Dendritic cell treated with granulocyte-macrophage colony-stimulating factor and Interleukin-4, amounts not matched to agents 40 ng/mL and 50 ng/mL, for 4 days (primary cell): ENCODE results near the gene DNAJC13.

Experiments used
- H3K27ac Mint-ChIP-seq: one replicate; pipeline ENCODE4 v1.8.0; 2022; ENCODE audit warnings: mild to moderate bottlenecking, mixed read lengths
- H3K27me3 Mint-ChIP-seq: one replicate; pipeline ENCODE4 v1.8.0; 2022; ENCODE audit warnings: mild to moderate bottlenecking, mixed read lengths
- H3K36me3 Mint-ChIP-seq: one replicate; pipeline ENCODE4 v1.8.0; 2022; ENCODE audit warnings: low read depth, mixed read lengths
- H3K4me1 Mint-ChIP-seq: one replicate; pipeline ENCODE4 v1.8.0; 2022; ENCODE audit warnings: low read depth, mixed read lengths
- H3K4me3 Mint-ChIP-seq: one replicate; pipeline ENCODE4 v1.8.0; 2022; ENCODE audit warnings: mild to moderate bottlenecking, moderate library complexity, mixed read lengths
- H3K9me3 Mint-ChIP-seq: one replicate; pipeline ENCODE4 v1.8.0; 2022; ENCODE audit warnings: mixed read lengths
- intact Hi-C: fragments of 100-400 bp; cut with micrococcal nuclease; formaldehyde crosslinking; loops from one replicate; pipeline ENCODE4 v1.15.0; 2022

The DNAJC13 gene

DNA sequence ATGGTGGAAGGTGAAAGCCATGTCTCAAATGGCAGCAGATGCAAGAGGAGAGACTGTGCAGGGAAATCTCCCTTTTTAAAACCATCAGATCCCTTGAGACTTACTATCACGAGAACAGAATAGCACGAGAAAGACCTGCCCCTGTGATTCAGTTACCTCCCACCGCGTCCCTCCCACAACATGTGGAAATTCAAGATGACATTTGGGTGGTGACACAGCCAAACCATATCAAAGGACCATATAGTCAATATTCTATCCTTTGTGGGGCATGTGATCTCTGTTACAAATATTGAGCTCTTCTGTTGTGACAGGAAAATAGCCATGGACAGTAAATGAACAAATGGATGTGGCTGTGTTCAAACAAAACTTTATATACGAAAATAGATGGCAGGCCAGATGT is 102.6 kb downstream of the DNAJC13 start:
- no peaks in the 10 kb centered on the region for H3K27me3 Mint-ChIP-seq
- H3K4me3 Mint-ChIP-seq, result no peak overlapping the region
- peaks cover 97% of the 10 kb centered on the region for H3K36me3 Mint-ChIP-seq
- intact Hi-C loops, result loop anchor here (5.0 to 10.0 kb wide), 2 partner anchors 33 to 55 kb away; no protein-coding TSS in a partner anchor
- H3K9me3 Mint-ChIP-seq, result no peaks in the 10 kb centered on the region
- no peaks in the 10 kb centered on the region for H3K4me1 Mint-ChIP-seq
- no peak overlapping the region for H3K27ac Mint-ChIP-seq

GRCh38 chr3:132521901-132522300 is 104.6 kb downstream of the DNAJC13 start:
- no peaks in the 10 kb centered on the region for H3K9me3 Mint-ChIP-seq
- H3K27ac Mint-ChIP-seq, result no peak overlapping the region
- H3K4me1 Mint-ChIP-seq, result no peaks in the 10 kb centered on the region
- H3K4me3 Mint-ChIP-seq, result no peak overlapping the region
- H3K27me3 Mint-ChIP-seq, result no peaks in the 10 kb centered on the region
- peaks cover 97% of the 10 kb centered on the region for H3K36me3 Mint-ChIP-seq
- intact Hi-C loops, result loop anchor here (5.0 to 10.0 kb wide), 2 partner anchors 35 to 57 kb away; no protein-coding TSS in a partner anchor

GRCh38 chr3:132522353-132522752 is 105.1 kb downstream of the DNAJC13 start:
- H3K4me1 Mint-ChIP-seq, result no peaks in the 10 kb centered on the region
- intact Hi-C loops, result loop anchor here (5.0 to 10.0 kb wide), 2 partner anchors 35 to 58 kb away; no protein-coding TSS in a partner anchor
- no peaks in the 10 kb centered on the region for H3K27me3 Mint-ChIP-seq
- H3K9me3 Mint-ChIP-seq, result no peaks in the 10 kb centered on the region
- H3K27ac Mint-ChIP-seq, result no peak overlapping the region
- H3K4me3 Mint-ChIP-seq, result no peak overlapping the region
- peaks cover 97% of the 10 kb centered on the region for H3K36me3 Mint-ChIP-seq

- Mint-ChIP-seq H3K9me3 (no peaks in the 10 kb centered on the region), H3K36me3 (peaks cover 93% of the 10 kb centered on the region), H3K27me3 (no peaks in the 10 kb centered on the region), H3K4me3 (no peak overlapping the region), H3K27ac (no peak overlapping the region), H3K4me1 (no peaks in the 10 kb centered on the region)
- intact Hi-C loops, result no loop called here
These were observed 113.3 kb downstream of the DNAJC13 start for GRCh38 chr3:132530624-132531023.

DNA sequence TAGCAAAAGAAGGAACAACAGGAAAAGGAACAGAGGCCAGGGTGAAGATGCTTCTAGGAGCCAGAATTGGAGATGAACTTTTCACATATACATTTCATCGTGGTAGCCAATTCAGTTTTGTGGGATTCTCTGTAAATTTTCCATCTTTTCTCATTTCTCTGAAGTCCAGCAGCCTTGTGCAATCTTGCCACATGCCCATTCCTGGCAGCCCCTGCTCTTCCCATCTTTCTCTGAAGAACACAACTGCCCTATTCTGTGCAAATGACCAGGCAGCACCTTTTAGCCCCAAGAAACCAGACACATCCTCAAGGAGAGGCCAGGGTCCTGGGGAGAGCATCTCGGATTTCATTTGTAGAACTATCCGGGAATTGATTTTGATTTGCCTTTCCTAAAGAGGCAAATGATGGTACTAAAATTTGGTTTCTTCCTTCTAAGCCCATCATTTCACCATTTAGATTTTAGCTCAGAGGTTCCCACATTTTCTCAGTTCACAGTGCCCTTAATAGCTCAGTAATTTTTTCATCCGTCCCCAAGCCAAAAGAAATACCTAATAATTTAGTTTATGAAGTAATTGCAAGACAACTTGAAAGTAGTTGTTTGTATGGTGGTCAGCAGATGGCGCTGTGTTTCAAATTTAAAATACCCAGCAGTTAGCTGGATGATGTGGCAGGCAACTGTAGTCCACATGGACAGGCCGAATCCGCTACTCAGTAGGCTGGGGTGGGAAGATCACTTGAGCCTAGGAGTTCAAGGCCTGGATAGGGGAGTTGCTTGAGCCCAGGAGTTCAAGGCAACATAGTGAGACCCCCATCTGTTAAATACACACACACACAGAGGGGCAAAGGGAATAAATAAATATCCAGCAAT is 118.5 kb downstream of the DNAJC13 start:
- intact Hi-C loops, result loop anchor here (1.0 kb wide), 1 partner anchor 106 kb away; no protein-coding TSS in a partner anchor
- H3K4me3 Mint-ChIP-seq, result no peak overlapping the region
- no peak overlapping the region for H3K27ac Mint-ChIP-seq
- H3K27me3 Mint-ChIP-seq, result no peaks in the 10 kb centered on the region
- peaks cover under 1% of the 10 kb centered on the region for H3K4me1 Mint-ChIP-seq
- H3K9me3 Mint-ChIP-seq, result no peaks in the 10 kb centered on the region
- H3K36me3 Mint-ChIP-seq, result peaks cover 94% of the 10 kb centered on the region

GRCh38 chr3:132536442-132537153 is 119.3 kb downstream of the DNAJC13 start:
- H3K36me3 Mint-ChIP-seq, result peaks cover 93% of the 10 kb centered on the region
- H3K4me1 Mint-ChIP-seq, result peaks cover 4% of the 10 kb centered on the region
- no peak overlapping the region for H3K4me3 Mint-ChIP-seq
- intact Hi-C loops, result loop anchor here (1.0 kb wide), 1 partner anchor 106 kb away; no protein-coding TSS in a partner anchor
- H3K27me3 Mint-ChIP-seq, result no peaks in the 10 kb centered on the region
- H3K27ac Mint-ChIP-seq, result peak overlapping the region; percentile 33
- H3K9me3 Mint-ChIP-seq, result no peaks in the 10 kb centered on the region

- Mint-ChIP-seq H3K4me1 (peaks cover 11% of the 10 kb centered on the region), H3K4me3 (no peak overlapping the region), H3K27me3 (no peaks in the 10 kb centered on the region), H3K9me3 (no peaks in the 10 kb centered on the region), H3K27ac (peak overlapping the region; percentile 33), H3K36me3 (peaks cover 92% of the 10 kb centered on the region)
- intact Hi-C loops, result no loop called here
These were observed 120.0 kb downstream of the DNAJC13 start for GRCh38 chr3:132537297-132537696.

GRCh38 chr3:132538072-132538471 is 120.8 kb downstream of the DNAJC13 start:
- intact Hi-C loops, result no loop called here
- Mint-ChIP-seq H3K9me3 (no peaks in the 10 kb centered on the region), H3K27ac (no peak overlapping the region), H3K36me3 (peaks cover 87% of the 10 kb centered on the region), H3K4me1 (peaks cover 18% of the 10 kb centered on the region), H3K27me3 (no peaks in the 10 kb centered on the region), H3K4me3 (no peak overlapping the region)

DNA sequence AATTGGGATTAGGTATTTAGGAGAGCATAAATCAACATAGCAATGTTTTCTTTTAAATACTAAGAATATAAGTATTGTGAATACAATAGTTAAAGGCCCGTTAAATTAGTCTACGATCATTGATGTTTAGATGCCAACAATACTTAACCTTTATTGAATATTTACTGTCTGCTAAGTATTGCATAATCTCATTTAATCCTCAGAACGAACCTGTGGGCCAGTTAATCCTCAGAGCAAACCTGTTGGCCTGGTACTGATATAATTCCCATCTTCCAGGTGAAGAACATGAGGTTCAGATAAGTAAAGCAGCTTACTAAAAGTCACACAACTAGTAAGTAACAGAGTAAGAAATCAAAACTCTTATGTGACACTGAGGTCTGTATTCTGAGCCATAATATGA is 122.4 kb downstream of the DNAJC13 start:
- no peaks in the 10 kb centered on the region for H3K9me3 Mint-ChIP-seq
- no peaks in the 10 kb centered on the region for H3K27me3 Mint-ChIP-seq
- peaks cover 34% of the 10 kb centered on the region for H3K4me1 Mint-ChIP-seq
- no peak overlapping the region for H3K4me3 Mint-ChIP-seq
- intact Hi-C loops, result no loop called here
- peaks cover 77% of the 10 kb centered on the region for H3K36me3 Mint-ChIP-seq
- no peak overlapping the region for H3K27ac Mint-ChIP-seq

GRCh38 chr3:132542577-132542976 is 125.3 kb downstream of the DNAJC13 start:
- Mint-ChIP-seq H3K9me3 (no peaks in the 10 kb centered on the region), H3K36me3 (peaks cover 48% of the 10 kb centered on the region), H3K4me3 (no peak overlapping the region), H3K27ac (peak overlapping the region; percentile 26), H3K4me1 (peaks cover 52% of the 10 kb centered on the region), H3K27me3 (no peaks in the 10 kb centered on the region)
- intact Hi-C loops, result no loop called here

GRCh38 chr3:132543011-132543739 is 125.9 kb downstream of the DNAJC13 start:
- Mint-ChIP-seq H3K4me3 (no peak overlapping the region), H3K36me3 (peaks cover 42% of the 10 kb centered on the region), H3K9me3 (no peaks in the 10 kb centered on the region), H3K27me3 (no peaks in the 10 kb centered on the region), H3K4me1 (peaks cover 52% of the 10 kb centered on the region), H3K27ac (no peak overlapping the region)
- intact Hi-C loops, result no loop called here

GRCh38 chr3:132544130-132544529 is 126.8 kb downstream of the DNAJC13 start:
- peaks cover 32% of the 10 kb centered on the region for H3K36me3 Mint-ChIP-seq
- H3K27me3 Mint-ChIP-seq, result no peaks in the 10 kb centered on the region
- H3K9me3 Mint-ChIP-seq, result no peaks in the 10 kb centered on the region
- H3K4me1 Mint-ChIP-seq, result peaks cover 52% of the 10 kb centered on the region
- H3K27ac Mint-ChIP-seq, result no peak overlapping the region
- H3K4me3 Mint-ChIP-seq, result no peak overlapping the region
- intact Hi-C loops, result no loop called here

GRCh38 chr3:132545471-132545870 is 128.2 kb downstream of the DNAJC13 start:
- peak overlapping the region; percentile 39 for H3K4me3 Mint-ChIP-seq
- no peaks in the 10 kb centered on the region for H3K9me3 Mint-ChIP-seq
- peaks cover 22% of the 10 kb centered on the region for H3K36me3 Mint-ChIP-seq
- H3K4me1 Mint-ChIP-seq, result peaks cover 60% of the 10 kb centered on the region
- intact Hi-C loops, result no loop called here
- no peaks in the 10 kb centered on the region for H3K27me3 Mint-ChIP-seq
- H3K27ac Mint-ChIP-seq, result peak overlapping the region; percentile 59
